ENCODE results near the gene GPS1.

GPS1 gene

GRCh38 chr17:82014971-82015310 lies 36.8 kb upstream of the GPS1 start:
- no peak for DNase-seq

DNA sequence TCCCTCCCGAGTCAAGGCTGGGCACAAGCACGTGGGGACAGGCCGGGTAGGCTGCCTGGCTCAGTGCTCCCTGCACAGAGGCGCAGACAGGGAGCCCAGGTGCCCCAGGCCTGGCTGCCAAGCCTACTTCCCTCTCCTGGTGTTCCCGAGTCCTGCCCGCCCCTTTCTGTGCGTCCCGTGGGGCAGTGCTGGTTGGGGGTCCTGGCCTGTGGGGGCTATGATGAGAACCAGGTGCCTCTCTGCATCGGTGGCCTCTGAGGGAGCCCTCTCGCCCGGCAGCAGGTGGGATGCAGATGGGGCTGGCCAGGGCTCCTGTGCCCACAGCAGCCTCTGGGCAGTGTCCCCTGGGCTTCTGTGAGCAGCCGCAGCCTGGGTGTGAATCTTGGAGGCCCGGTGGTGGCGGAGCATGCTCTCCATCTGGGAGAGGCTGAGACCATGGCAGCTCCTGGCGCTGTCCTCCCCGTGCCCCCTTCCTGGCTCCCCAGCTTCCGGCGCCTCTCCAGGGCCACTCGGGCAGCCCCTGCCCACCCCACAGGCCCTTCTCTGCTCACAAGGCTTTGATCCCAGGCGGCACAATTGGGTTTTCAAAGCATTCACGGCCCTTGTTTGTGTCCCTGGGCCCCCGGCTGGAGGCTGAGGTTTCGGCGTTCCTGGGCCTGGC lies 36.3 kb upstream of the GPS1 start:
- DNase-seq: no peak

GRCh38 chr17:82016061-82016874 lies 35.4 kb upstream of the GPS1 start:
- DNase-seq: no peak

DNA sequence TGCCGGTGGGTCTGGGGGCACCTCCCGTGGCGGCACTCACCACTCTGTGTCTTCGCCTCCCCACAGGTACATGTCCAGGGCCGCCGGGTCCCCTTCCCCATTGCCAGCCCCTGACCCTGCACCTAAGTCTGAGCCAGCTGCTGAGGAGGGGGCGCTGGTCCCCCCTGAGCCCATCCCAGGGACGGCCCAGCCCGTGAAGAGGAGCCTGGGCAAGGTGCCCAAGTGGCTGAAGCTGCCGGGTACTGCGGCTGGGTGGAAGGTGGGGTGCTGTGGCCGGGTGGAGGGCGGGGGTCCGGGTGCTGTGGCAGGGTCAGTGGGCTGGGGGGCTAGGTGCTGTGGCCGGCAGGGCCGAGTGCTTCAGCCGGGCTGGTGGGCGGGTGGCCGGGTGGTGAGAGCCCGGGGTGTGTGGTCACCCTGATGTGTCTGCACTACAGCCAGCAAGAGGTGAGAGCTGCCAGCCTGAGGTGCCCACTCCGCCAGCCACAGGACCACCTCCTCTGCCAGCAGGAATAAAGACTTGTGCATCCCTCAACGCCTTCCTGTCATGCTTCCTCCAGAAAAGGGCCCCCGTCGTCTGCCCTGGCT lies 34.7 kb upstream of the GPS1 start:
- DNase-seq: no peak

DNA sequence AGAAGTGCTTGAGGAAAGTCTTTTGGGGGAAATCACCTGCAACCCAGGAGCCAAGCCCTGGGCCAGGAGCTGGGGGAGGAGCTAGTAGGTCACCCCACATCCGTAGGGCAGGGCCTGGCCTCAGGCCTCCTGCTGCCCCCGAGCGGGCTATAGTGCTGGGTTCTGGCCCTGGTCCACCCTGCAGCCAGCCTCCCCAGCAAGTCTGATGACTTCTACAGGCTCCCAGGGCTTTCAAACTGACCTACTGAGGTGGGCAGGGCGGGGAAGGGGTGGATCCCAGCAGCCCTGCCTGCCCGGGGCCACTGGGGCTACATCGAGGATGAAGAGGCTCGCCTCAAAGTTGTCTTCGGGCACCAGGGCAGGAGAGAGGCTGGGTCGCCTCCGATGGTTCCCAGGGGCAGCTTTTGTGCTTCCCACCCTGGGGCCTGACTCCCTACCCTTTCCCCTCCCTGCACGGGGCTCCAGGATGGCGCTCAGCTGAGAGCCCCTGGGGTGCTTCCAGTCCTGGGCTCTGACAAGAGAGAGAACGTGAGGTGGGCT lies 34.0 kb upstream of the GPS1 start:
- DNase-seq: no peak

- no peak for DNase-seq
Observed at GRCh38 chr17:82018152-82018988, 33.3 kb upstream of the GPS1 start.

DNA sequence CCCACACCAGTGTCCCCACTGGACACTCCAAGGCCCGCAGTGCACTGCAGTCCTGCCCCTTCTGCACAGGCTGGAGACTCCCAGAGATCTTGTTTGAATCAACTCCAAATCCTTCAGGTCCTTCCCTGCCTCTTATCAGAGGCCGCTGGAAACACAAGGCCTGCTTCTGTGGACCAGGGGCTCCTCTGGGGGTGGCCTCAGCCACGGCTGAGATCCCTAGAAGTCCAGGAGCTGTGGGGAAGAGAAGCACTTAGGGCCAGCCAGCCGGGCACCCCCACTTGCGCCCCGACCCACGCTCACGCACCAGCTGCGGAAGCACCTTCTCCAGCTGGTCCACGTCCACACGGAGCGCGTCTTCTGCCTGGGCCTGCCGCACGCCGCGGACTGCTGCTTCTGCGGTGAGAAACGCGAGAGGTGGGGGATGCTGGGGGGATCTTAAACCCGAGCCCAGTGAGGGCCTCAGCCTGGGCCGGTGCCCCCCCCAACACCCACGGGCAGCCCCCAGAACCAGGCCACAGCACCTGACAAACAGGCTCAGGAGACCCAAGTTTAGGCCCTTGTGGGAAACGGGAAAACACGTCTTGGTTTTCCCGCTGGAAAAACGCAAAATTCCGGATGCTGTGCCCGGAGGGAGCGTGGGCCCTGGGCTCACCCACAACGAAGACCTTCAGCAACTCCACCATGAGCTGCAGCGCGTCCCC lies 32.6 kb upstream of the GPS1 start:
- DNase-seq: no peak

DNA sequence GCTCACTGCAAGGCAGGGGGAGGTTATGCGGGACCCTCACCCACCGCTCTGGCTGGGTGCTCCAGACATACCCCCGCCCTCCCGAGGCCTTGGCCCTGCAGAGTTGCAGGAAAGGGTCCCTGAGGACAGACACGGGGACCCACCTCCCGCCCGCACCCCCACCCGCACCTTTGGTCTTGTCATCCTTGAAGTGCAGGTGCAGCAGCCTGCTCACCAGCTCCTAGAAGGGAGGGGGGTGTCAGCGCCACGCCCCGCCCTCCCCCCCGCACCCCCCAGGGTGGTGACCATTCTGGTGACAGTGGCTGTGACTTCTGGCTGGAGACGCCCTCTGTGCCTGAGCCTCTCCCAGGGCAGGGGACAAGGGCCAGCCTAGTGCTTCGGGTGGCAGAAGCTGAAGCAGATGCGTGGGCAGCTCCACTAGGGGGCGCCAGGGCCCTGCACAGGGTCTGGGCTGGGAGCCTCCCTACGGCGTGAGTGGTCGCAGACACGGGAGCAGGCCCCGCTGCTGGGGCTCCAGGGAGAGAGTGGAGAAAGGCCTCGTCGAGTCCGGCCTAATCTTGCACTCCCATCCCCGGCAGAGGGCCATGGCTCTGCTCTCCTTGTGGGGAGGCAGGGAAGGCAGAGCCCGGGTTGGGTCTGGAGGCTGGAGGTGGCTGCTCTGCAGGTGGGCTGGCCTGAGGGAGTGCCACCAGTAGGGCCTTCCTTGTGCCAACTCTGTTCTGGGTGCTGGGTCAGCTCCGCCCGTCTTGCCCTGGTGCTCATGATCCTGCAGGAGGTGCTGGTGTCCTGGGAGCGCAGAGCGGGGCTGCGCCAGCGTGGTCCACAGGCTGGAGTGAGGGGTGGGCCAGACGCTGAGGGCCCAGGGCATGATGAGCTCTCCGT lies 31.8 kb upstream of the GPS1 start:
- peak; percentile 57 for DNase-seq

- no peak for DNase-seq
Observed at GRCh38 chr17:82020572-82021106, 31.1 kb upstream of the GPS1 start.

- peak; percentile 49 for DNase-seq
Observed at GRCh38 chr17:82021107-82021899, 30.4 kb upstream of the GPS1 start.

DNA sequence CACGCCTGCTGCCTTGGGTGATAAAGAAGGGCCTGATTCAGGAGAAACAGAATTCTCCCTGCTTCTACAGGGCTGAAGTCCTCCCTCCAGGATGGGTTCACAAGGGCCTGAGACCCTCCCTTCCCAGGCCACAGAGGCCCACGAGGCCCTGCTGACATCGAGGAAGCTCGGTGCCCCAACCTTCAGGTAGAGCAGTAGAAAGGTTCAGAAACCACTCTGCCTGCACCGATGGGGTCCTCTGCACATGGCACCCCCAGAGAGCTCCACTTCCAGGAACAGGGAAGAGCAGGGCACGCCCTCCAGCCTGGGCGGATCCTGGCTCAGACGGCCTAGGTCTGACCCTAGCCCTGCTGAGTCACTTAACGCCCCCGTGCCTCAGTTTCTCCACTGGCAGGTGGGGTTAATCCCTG lies 29.8 kb upstream of the GPS1 start:
- no peak for DNase-seq

- no peak for DNase-seq
Observed at GRCh38 chr17:82022310-82022980, 29.3 kb upstream of the GPS1 start, which contains the start of gene CENPX. CENPX (minus strand) TSS chr17:82022878; CDS start chr17:82022861, 17 bp downstream.

GRCh38 chr17:82022981-82023446 lies 28.7 kb upstream of the GPS1 start, which contains the start of gene LRRC45:
LRRC45 (plus strand) TSS chr17:82023305; CDS start chr17:82023644, 339 bp downstream.
- peak; percentile 100 for DNase-seq

- no peak for DNase-seq
Observed at GRCh38 chr17:82023447-82024241, 28.1 kb upstream of the GPS1 start.

- no peak for DNase-seq
Observed at GRCh38 chr17:82024859-82025258, 26.8 kb upstream of the GPS1 start.

- DNase-seq: no peak
Observed at GRCh38 chr17:82025401-82026107, 26.1 kb upstream of the GPS1 start.

GRCh38 chr17:82028246-82028645 lies 23.5 kb upstream of the GPS1 start:
- DNase-seq: no peak

GRCh38 chr17:82028966-82029365 lies 22.7 kb upstream of the GPS1 start:
- DNase-seq: no peak
